Vagina (tissue), 2 donors: Measurements from ENCODE around the gene TFCP2L1.

Experiments used
- CTCF ChIP-seq, 3 experiments: fragments of 450-650 bp in 2 of 3; fragments of 200-600 bp in 1 of 3; sonication (generic) in 1 of 3; IDR thresholded peaks; one replicate each; pipeline ENCODE4 v1.5.1; 2017 to 2019; ENCODE audit warnings: antibody characterized with exemption in 3 of 3, mild to moderate bottlenecking in 2 of 3, moderate library complexity in 2 of 3
- POLR2AphosphoS5 ChIP-seq, 2 donors: sonication (generic); formaldehyde crosslinking; IDR thresholded peaks; one replicate each; pipeline ENCODE4 v1.9.0; 2017; ENCODE audit warnings: antibody characterized with exemption in 2 of 2, mild to moderate bottlenecking in 2 of 2, low read depth in 1 of 2; ENCODE audit not compliant: insufficient read depth in 1 of 2

GRCh38 chr2:121182520-121182919 is 102.5 kb downstream of the TFCP2L1 start:
- no peak for TF ChIP-seq POLR2AphosphoS5 (IDR thresholded peaks at IDR 0.05; ENCODE audit: insufficient read depth in 1 of 2, low read depth in 1 of 2)
- TF ChIP-seq CTCF (IDR thresholded peaks at IDR 0.05): no peak
